OCI-LY1 (cell line): Measurements from ENCODE around the gene PA2G4.
A peak's percentile ranks its signal among the peaks of the same experiment; 100 is the strongest.

Experiments
- H2AFZ ChIP-seq: fragments of 200-600 bp; sonication (generic), shearing (Covaris generic); 2 replicates; pipeline ENCODE4 v1.6.0; 2014; ENCODE audit warnings: antibody characterized with exemption, mild to moderate bottlenecking, low read length
- H3F3A ChIP-seq: fragments of 200-600 bp; sonication (generic), shearing (Covaris generic); 2 replicates; pipeline ENCODE4 v1.6.0; 2014; ENCODE audit warnings: mild to moderate bottlenecking, antibody characterized with exemption, low read length, moderate library complexity; ENCODE audit not compliant: insufficient read depth
- H3K27ac ChIP-seq: fragments of 200-600 bp; sonication (generic); 2 replicates; pipeline ENCODE4 v1.5.1; 2014; ENCODE audit warnings: low read length, mixed run types, mild to moderate bottlenecking, low read depth; ENCODE audit not compliant: poor library complexity, severe bottlenecking
- H3K27me3 ChIP-seq: fragments of 200-600 bp; sonication (generic); 2 replicates; pipeline ENCODE4 v1.6.0; 2014; ENCODE audit warnings: antibody characterized with exemption, mild to moderate bottlenecking, low read length, moderate library complexity; ENCODE audit not compliant: insufficient read depth
- H3K36me3 ChIP-seq: fragments of 200-600 bp; sonication (generic); 2 replicates; pipeline ENCODE4 v1.6.1; 2014; ENCODE audit warnings: mild to moderate bottlenecking, antibody characterized with exemption, low read length, moderate library complexity, mixed read lengths; ENCODE audit not compliant: insufficient read depth
- H3K4me1 ChIP-seq: fragments of 200-600 bp; sonication (generic); 2 replicates; pipeline ENCODE4 v1.5.1; 2014; ENCODE audit warnings: mild to moderate bottlenecking, low read length, moderate library complexity; ENCODE audit not compliant: insufficient read depth, severe bottlenecking
- H3K4me2 ChIP-seq: fragments of 200-600 bp; sonication (generic), shearing (Covaris generic); 2 replicates; pipeline ENCODE4 v1.6.1; 2014; ENCODE audit warnings: low read length
- H3K4me3 ChIP-seq: fragments of 200-600 bp; sonication (generic); 2 replicates; pipeline ENCODE4 v1.5.1; 2014; ENCODE audit warnings: low read length, low read depth, mild to moderate bottlenecking, mixed read lengths; ENCODE audit not compliant: poor library complexity, severe bottlenecking
- H3K79me2 ChIP-seq: fragments of 200-600 bp; shearing (Covaris generic); 2 replicates; pipeline ENCODE4 v1.6.1; 2016; ENCODE audit warnings: mixed run types, low read length, mixed read lengths; ENCODE audit not compliant: insufficient read depth
- H3K9ac ChIP-seq: fragments of 200-600 bp; sonication (generic), shearing (Covaris generic); 2 replicates; pipeline ENCODE4 v1.6.1; 2014; ENCODE audit warnings: mild to moderate bottlenecking, low read length, mixed read lengths
- H3K9me2 ChIP-seq: fragments of 200-600 bp; sonication (generic), shearing (Covaris generic); 2 replicates; pipeline ENCODE4 v1.6.1; 2014; ENCODE audit warnings: low read depth, mild to moderate bottlenecking, low read length, mixed read lengths
- H3K9me3 ChIP-seq: fragments of 200-600 bp; shearing (Covaris generic); 2 replicates; pipeline ENCODE4 v1.6.1; 2014; ENCODE audit warnings: low read length, mixed read lengths
- H4K20me1 ChIP-seq: fragments of 200-600 bp; sonication (generic), shearing (Covaris generic); 2 replicates; pipeline ENCODE4 v1.6.0; 2016; ENCODE audit warnings: mild to moderate bottlenecking, low read length; ENCODE audit not compliant: insufficient read depth
- CTCF ChIP-seq: fragments of 200-600 bp; sonication (generic), shearing (Covaris generic); IDR thresholded peaks from 2 replicates; pipeline ENCODE4 v1.5.1; 2017; ENCODE audit warnings: mild to moderate bottlenecking, antibody characterized with exemption, low read length, moderate library complexity, mixed read lengths
- EZH2 ChIP-seq: fragments of 200-600 bp; sonication (generic), shearing (Covaris generic); IDR thresholded peaks from 2 replicates; pipeline ENCODE4 v1.8.0; 2017; ENCODE audit warnings: borderline replicate concordance, mixed run types, mild to moderate bottlenecking, antibody characterized with exemption, low read length, moderate library complexity, mixed read lengths

Gene PA2G4

GRCh38 chr12:56129942-56130495 is 25.7 kb downstream of the PA2G4 start:
- Histone ChIP-seq H3K79me2 (no peaks in the 10 kb centered on the region), H3K4me3 (peak overlapping the region; percentile 78)

GRCh38 chr12:56130876-56131275 is 26.5 kb downstream of the PA2G4 start:
- no peak for TF ChIP-seq CTCF
- Histone ChIP-seq H3K9ac (no peak overlapping the region), H3K4me3 (no peak overlapping the region), H3K9me3 (no peaks in the 10 kb centered on the region), H3K4me2 (no peak overlapping the region), H3K4me1 (peaks cover 26% of the 10 kb centered on the region), H3F3A (peaks cover 11% of the 10 kb centered on the region), H3K9me2 (no peaks in the 10 kb centered on the region), H4K20me1 (no peaks in the 10 kb centered on the region), H3K27me3 (no peaks in the 10 kb centered on the region), H3K27ac (no peak overlapping the region), H3K79me2 (no peaks in the 10 kb centered on the region), H3K36me3 (peaks cover 52% of the 10 kb centered on the region), H2AFZ (no peak overlapping the region)

More at GRCh38 chr12:56129942-56130495, 25.7 kb downstream of the PA2G4 start:
- Histone ChIP-seq H3K4me1 (peaks cover 33% of the 10 kb centered on the region), H3K36me3 (peaks cover 49% of the 10 kb centered on the region), H3K9ac (peak overlapping the region; percentile 71; the same call in 1 of the 2 replicates), H3K27ac (peak overlapping the region; percentile 69), H3K4me2 (peak overlapping the region; percentile 82), H4K20me1 (no peaks in the 10 kb centered on the region), H3K9me2 (no peaks in the 10 kb centered on the region), H2AFZ (no peak overlapping the region), H3F3A (peaks cover 11% of the 10 kb centered on the region), H3K27me3 (no peaks in the 10 kb centered on the region), H3K9me3 (no peaks in the 10 kb centered on the region)
- TF ChIP-seq CTCF (no peak), EZH2 (no peak)

- Histone ChIP-seq H3K9me3 (no peaks in the 10 kb centered on the region), H3K4me2 (no peak overlapping the region), H2AFZ (no peak overlapping the region), H3F3A (no peaks in the 10 kb centered on the region), H3K9ac (no peak overlapping the region), H4K20me1 (no peaks in the 10 kb centered on the region), H3K9me2 (no peaks in the 10 kb centered on the region), H3K4me1 (peaks cover 1% of the 10 kb centered on the region), H3K4me3 (no peak overlapping the region), H3K27ac (no peak overlapping the region), H3K27me3 (no peaks in the 10 kb centered on the region), H3K36me3 (peaks cover 91% of the 10 kb centered on the region), H3K79me2 (no peaks in the 10 kb centered on the region)
- no peak for TF ChIP-seq CTCF
- no peak for TF ChIP-seq EZH2
Measured at GRCh38 chr12:56134897-56135296, 30.5 kb downstream of the PA2G4 start.
